Measurements from ENCODE around the gene CLDN6.

Gene CLDN6

GRCh38 chr16:3038896-3039295 lies 20.9 kb upstream of the CLDN6 start:
- no peak for DNase-seq (ENCODE audit: low read depth)
- H3K4me3 ChIP-seq (ENCODE audit: low read length) = no peak overlapping the region
- TF ChIP-seq CTCF (conservative IDR thresholded peaks at IDR 0.05; ENCODE audit: low read depth, low read length) = no peak

- no peak overlapping the region for H3K4me3 ChIP-seq (ENCODE audit: low read length)
- no peak for TF ChIP-seq CTCF (conservative IDR thresholded peaks at IDR 0.05; ENCODE audit: low read depth, low read length)
- DNase-seq (ENCODE audit: low read depth) = no peak
These were observed 20.3 kb upstream of the CLDN6 start for GRCh38 chr16:3038256-3038655.

GRCh38 chr16:3036726-3037315 lies 18.8 kb upstream of the CLDN6 start, which contains the start of gene BICDL2:
BICDL2 (minus strand) TSS chr16:3036944; CDS start chr16:3035496, 1,448 bp downstream.
- TF ChIP-seq CTCF (conservative IDR thresholded peaks at IDR 0.05; ENCODE audit: low read depth, low read length) = no peak
- DNase-seq (ENCODE audit: low read depth) = no peak
- no peak within 1 kb of the TSS for H3K4me3 ChIP-seq (ENCODE audit: low read length)

GRCh38 chr16:3035972-3036725 lies 18.2 kb upstream of the CLDN6 start:
- TF ChIP-seq CTCF (conservative IDR thresholded peaks at IDR 0.05; ENCODE audit: low read depth, low read length) = no peak
- no peak overlapping the region for H3K4me3 ChIP-seq (ENCODE audit: low read length)
- DNase-seq (ENCODE audit: low read depth) = no peak

- H3K4me3 ChIP-seq (ENCODE audit: low read length) = no peak overlapping the region
- no peak for TF ChIP-seq CTCF (conservative IDR thresholded peaks at IDR 0.05; ENCODE audit: low read depth, low read length)
- no peak for DNase-seq (ENCODE audit: low read depth)
These were observed 17.4 kb upstream of the CLDN6 start for GRCh38 chr16:3035289-3035971.

- no peak overlapping the region for H3K4me3 ChIP-seq (ENCODE audit: low read length)
- no peak for TF ChIP-seq CTCF (conservative IDR thresholded peaks at IDR 0.05; ENCODE audit: low read depth, low read length)
- no peak for DNase-seq (ENCODE audit: low read depth)
These were observed 14.6 kb upstream of the CLDN6 start for GRCh38 chr16:3032624-3033023.
